ENCODE data around the gene C1orf159. TPM values are rescaled to one million over a fixed set of nuclear protein-coding genes. Genes with fewer than 3 reads are reported as not detected.

Gene C1orf159
- total RNA-seq, 1 donor from 2014 or later: 31.8 TPM

- Mint-ChIP-seq H3K36me3 (peaks cover 7% of the 10 kb centered on the region), H3K27me3 (ENCODE audit: low read depth) (no peaks in the 10 kb centered on the region), H3K4me3 (no peak overlapping the region), H3K4me1 (no peaks in the 10 kb centered on the region), H3K27ac (no peak overlapping the region), H3K9me3 (no peaks in the 10 kb centered on the region)
- no peak for TF ChIP-seq CTCF (IDR thresholded peaks at IDR 0.05; ENCODE audit: unreplicated experiment)
- peak; percentile 15 to 36 for DNase-seq (ENCODE audit: low spot score in 2 of 2, unreplicated experiment in 2 of 2)
Measured at GRCh38 chr1:1088801-1089680, 26.8 kb downstream of the C1orf159 start.

GRCh38 chr1:1088029-1088800 is 27.7 kb downstream of the C1orf159 start:
- DNase-seq (ENCODE audit: low spot score in 2 of 2, unreplicated experiment in 2 of 2): peak in 1 of 2 experiments; percentile 33
- Mint-ChIP-seq H3K27ac (no peak overlapping the region), H3K4me1 (no peaks in the 10 kb centered on the region), H3K4me3 (no peak overlapping the region), H3K27me3 (ENCODE audit: low read depth) (no peaks in the 10 kb centered on the region), H3K36me3 (peaks cover 6% of the 10 kb centered on the region), H3K9me3 (no peaks in the 10 kb centered on the region)
- no peak for TF ChIP-seq CTCF (IDR thresholded peaks at IDR 0.05; ENCODE audit: unreplicated experiment)

- Mint-ChIP-seq H3K4me3 (no peak overlapping the region), H3K4me1 (no peaks in the 10 kb centered on the region), H3K36me3 (peaks cover 5% of the 10 kb centered on the region), H3K27me3 (ENCODE audit: low read depth) (no peaks in the 10 kb centered on the region), H3K9me3 (no peaks in the 10 kb centered on the region), H3K27ac (no peak overlapping the region)
- TF ChIP-seq CTCF (IDR thresholded peaks at IDR 0.05; ENCODE audit: unreplicated experiment): no peak
- DNase-seq (ENCODE audit: low spot score in 2 of 2, unreplicated experiment in 2 of 2): peak in 1 of 2 experiments; percentile 17
Measured at GRCh38 chr1:1087351-1088028, 28.4 kb downstream of the C1orf159 start.

- no peak for DNase-seq (ENCODE audit: low spot score in 2 of 2, unreplicated experiment in 2 of 2)
- Mint-ChIP-seq H3K27me3 (ENCODE audit: low read depth) (no peaks in the 10 kb centered on the region), H3K9me3 (no peaks in the 10 kb centered on the region), H3K4me3 (no peak overlapping the region), H3K27ac (no peak overlapping the region), H3K4me1 (no peaks in the 10 kb centered on the region), H3K36me3 (peaks cover 5% of the 10 kb centered on the region)
- no peak for TF ChIP-seq CTCF (IDR thresholded peaks at IDR 0.05; ENCODE audit: unreplicated experiment)
Measured at GRCh38 chr1:1086911-1087341, 29.0 kb downstream of the C1orf159 start.
